Measurements from ENCODE around the gene PROCA1.

- no peak for TF ChIP-seq POLR2A (IDR thresholded peaks at IDR 0.05)
- no peak for TF ChIP-seq CTCF (IDR thresholded peaks at IDR 0.05)
These were observed 35.7 kb downstream of the PROCA1 start for GRCh38 chr17:28675980-28676379.
